Hindlimb muscle (tissue), 1 donor: ENCODE data around the gene CCSER1. TPM values are rescaled to one million over a fixed set of nuclear protein-coding genes. Genes with fewer than 3 reads are reported as not detected.

Experiments used
- DNase-seq: peaks from one replicate; pipeline ENCODE4 v3.0.0-alpha.2; 2013
- polyA plus RNA-seq: library from polyadenylated mRNA; unstranded; fragments of 120-200 nt; gene quantifications from one replicate; pipeline ENCODE4 v1.2.1, GENCODE V29; 2013; ENCODE audit not compliant: insufficient read length

Gene CCSER1
- polyA plus RNA-seq, 1 donor, result 0.37 TPM

- DNase-seq, result no peak
Measured at GRCh38 chr4:90128961-90129495, 1.8 kb downstream of the CCSER1 start.

DNA sequence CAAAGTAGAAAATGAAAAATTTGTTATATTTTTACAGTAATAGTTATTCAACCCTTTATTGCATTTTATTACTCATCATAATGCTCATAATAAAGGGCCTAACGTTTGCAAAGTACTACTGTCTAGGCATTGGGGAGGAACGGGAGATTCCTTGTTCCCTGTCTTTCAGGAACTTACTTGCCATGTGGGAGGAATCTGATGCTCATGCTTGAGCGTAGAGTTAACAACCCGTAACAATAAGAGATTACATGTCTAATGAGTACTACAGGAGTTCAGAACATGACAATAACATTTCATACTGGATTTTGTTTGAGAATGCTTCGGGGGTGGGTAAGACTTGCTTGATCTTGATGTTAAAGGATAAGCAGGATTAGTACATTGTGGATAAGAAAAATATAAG lies 2.9 kb downstream of the CCSER1 start:
- no peak for DNase-seq

- no peak for DNase-seq
Measured at GRCh38 chr4:90137555-90137954, 10.4 kb downstream of the CCSER1 start.

GRCh38 chr4:90142081-90142480 lies 14.9 kb downstream of the CCSER1 start:
- DNase-seq, result no peak

DNA sequence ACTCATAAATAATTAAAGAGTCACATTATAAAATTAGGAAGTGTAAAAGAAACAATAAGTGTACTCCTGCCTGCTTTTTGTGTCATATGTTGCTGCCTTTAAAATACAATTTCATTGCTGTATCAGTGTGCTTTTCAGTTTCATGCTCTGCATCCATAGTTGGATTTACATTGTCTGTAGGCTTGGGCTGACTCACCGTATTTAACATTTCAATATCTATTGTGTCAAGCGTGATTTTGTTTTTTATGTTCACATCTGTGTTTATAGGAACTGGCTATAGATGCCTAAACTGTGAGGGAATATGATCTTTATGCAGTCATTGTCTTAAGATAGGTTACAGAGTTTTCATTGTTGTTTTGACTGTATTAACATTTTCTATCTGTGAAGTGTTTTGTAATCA lies 18.1 kb downstream of the CCSER1 start:
- no peak for DNase-seq

GRCh38 chr4:90146306-90146705 lies 19.1 kb downstream of the CCSER1 start:
- DNase-seq, result no peak

GRCh38 chr4:90148574-90149148 lies 21.5 kb downstream of the CCSER1 start:
- no peak for DNase-seq

DNA sequence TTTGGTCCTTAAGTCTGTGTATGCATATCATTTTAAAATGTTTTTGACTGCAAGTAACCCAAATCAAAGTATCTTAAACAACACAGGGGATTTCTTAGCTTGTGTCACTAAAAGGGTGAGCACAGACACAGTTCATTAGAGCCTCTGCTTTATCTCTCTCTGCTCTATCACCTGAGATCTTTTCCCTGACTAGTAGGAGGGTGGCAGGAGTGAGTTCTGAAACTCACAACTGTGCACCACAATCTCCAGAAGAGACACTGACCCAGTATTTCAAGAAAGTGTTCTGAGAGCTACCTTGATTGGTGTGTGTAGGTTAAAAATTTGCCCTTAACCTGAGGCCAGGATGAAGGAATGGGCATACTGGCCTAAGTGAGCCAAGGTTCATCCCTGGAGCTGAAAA lies 24.8 kb downstream of the CCSER1 start:
- DNase-seq, result no peak

GRCh38 chr4:90159193-90159592 lies 32.0 kb downstream of the CCSER1 start:
- no peak for DNase-seq

DNA sequence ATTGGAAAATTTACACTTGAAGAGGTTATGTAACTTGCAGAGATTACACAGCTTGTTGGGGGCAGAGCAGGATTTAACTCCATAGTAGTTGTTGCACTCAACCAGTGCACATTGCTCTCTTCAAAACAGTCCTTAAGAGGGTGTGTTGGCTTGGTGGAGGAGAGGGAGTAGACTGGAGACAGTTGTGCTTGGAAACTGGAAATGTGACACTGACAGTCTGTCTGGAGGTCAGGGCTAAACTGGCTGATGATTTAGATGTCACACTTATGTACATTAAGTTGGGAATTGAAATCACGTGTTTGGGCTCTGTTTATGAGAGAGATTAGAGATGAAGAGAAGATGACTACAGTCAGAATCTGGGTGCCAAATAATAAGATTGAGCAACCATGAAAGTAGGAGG lies 32.9 kb downstream of the CCSER1 start:
- no peak for DNase-seq

DNA sequence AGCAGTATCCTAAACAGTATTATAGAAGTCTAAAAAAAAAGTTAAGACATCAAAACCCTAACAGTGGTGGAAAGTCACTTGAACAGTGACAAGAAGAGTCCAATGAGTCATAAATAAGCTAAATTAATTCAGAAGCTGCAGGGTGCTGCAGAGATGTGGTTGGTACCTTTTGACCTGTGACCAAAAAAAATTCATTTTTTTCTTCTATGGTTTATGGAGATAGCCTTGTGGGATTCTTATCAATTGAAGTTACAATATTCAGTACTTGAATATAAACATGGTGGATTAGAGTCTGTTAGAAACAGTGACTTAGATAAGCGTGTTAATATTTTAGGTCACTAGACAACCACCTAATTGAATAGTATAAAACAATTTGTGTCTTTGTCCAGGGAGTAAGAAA lies 35.4 kb downstream of the CCSER1 start:
- no peak for DNase-seq

GRCh38 chr4:90163872-90164271 lies 36.7 kb downstream of the CCSER1 start:
- DNase-seq, result no peak

- no peak for DNase-seq
Measured at GRCh38 chr4:90165883-90166282, 38.7 kb downstream of the CCSER1 start.

GRCh38 chr4:90171491-90171890 lies 44.3 kb downstream of the CCSER1 start:
- DNase-seq, result no peak

- no peak for DNase-seq
Measured at GRCh38 chr4:90174621-90175023, 47.4 kb downstream of the CCSER1 start.

- DNase-seq, result no peak
Measured at GRCh38 chr4:90181644-90182043, 54.5 kb downstream of the CCSER1 start.

- no peak for DNase-seq
Measured at GRCh38 chr4:90183254-90183653, 56.1 kb downstream of the CCSER1 start.

DNA sequence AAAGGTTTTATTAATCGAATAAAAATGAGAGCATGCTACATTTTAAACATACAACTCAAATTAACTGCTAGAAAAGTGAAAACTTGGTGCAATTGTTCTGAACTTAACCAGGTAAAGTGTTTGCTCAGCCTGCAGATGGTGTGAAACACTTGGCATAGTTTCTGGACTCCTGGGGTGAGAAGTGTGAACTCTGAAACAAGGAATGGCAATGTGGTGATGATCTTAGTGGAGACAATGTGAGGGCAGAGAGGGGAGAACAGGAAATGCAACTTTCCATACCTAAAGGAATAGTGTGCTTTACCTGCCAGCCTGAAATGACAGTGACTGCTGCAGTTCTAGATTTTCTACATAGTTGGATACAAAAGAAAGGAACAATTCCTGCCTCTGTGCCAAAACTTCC lies 57.4 kb downstream of the CCSER1 start:
- no peak for DNase-seq

DNA sequence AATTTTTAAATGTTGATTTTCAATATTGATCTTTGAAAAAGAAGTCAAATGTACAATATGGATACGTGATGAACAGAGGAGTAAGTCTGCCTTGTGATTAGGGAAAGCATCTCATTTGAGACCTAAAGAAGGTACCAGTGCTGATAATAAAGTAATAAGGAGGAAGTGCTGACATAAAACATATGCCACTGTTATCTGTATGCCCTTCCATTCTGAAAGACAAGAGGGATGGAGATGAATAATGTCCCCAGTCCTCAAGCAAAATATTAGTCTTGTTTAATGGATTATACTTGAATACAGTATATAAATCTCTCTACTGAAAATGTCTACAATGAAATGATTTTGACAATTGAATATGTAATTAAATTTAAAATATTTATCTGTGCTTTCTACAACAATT lies 58.2 kb downstream of the CCSER1 start:
- no peak for DNase-seq

GRCh38 chr4:90186229-90186628 lies 59.0 kb downstream of the CCSER1 start:
- DNase-seq, result no peak

GRCh38 chr4:90187148-90187884 lies 60.1 kb downstream of the CCSER1 start:
- DNase-seq, result no peak

GRCh38 chr4:90189178-90189577 lies 62.0 kb downstream of the CCSER1 start:
- no peak for DNase-seq

DNA sequence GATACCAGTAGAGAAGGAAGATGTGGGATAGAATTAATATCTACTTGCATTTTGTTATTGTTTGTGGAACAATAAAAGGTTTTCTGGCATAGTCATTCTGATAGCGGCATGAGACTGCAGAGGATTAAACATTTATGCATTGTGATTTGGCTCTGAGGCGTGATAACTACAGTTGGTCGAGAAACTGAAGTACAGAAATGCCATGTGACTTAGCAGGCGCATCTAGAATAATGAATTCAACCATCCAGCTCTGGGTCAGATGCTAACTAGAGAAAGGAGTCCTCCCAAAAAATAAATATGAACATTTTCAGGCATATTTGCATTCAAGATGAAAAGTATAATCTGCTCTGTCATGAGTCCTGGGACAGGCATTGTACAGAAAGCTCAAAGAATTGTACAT lies 62.8 kb downstream of the CCSER1 start:
- DNase-seq, result no peak

GRCh38 chr4:90190525-90190924 lies 63.3 kb downstream of the CCSER1 start:
- no peak for DNase-seq
